ENCODE results near the gene GGTLC2.
"Not testable (repeated sequence)": the region's sequence is repeated elsewhere in the genome, so short reads cannot be mapped to it uniquely, and the experiment has no call there.

Gene GGTLC2

GRCh38 chr22:22644314-22644713, at the start of gene GGTLC2:
GGTLC2 (plus strand) TSS chr22:22644614; CDS start chr22:22646346, 1,732 bp downstream.
- not testable (repeated sequence) for DNase-seq

DNA sequence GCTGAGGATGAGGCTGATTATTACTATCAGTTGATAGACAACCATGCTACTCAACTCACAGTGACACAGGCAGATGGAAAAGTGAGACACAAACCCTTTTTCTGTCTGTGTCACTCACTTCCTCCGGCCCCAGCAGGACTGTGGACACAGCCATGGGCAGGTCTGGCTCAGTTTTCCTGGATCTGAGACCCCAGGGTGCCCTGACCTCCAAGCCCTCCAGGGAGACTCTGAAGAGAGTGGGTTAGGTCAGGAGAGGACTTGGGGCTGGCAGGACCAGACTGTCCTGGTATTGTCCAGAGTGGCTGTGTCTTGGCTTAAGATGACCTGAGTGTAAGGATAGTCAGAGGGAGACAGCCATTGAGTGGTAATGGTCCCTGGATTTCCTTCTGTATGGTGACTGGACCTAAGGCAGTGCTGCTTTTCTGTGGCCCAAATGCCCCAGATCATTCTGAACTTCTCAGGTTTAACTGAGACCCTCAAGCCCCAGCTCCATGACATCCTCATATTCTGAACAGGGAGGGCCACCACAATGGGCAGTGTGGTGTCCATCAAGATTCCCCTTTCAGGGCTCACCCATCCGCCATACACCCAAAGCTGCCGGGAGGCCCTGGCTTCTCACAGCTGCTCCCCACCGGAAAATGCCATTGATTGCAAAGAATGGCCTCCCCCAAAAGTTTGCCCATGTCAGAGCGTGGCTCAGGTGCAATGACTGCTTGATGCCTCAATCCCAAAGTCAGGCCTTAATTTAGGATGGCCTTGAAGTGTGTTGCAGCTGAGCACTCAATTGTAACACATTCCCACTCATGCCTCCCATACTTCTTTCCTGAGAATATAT, 49.2 kb upstream of the GGTLC2 start:
- DNase-seq: no peak

DNA sequence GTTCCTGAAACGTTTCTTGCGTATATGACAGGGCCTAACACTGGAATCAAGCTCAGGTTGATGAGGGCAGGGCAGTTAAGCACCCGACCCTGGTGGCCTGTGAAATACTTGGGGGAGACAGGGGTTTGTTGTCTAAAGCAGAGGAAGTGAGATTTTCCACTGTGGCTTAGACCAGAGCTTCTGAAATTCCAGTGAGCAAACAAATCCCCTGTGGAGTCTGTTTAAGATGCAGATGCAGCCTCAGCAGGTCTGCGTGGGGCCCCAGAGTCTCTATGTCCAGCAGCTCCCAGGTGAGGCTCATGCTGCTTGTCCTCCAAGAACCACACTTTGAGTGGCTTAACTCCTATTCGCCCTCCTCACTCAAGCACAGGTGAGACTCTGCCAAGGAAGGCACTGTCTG, 46.3 kb upstream of the GGTLC2 start:
- no peak for DNase-seq

- no peak for DNase-seq
Observed at GRCh38 chr22:22599248-22599647, 45.2 kb upstream of the GGTLC2 start.

DNA sequence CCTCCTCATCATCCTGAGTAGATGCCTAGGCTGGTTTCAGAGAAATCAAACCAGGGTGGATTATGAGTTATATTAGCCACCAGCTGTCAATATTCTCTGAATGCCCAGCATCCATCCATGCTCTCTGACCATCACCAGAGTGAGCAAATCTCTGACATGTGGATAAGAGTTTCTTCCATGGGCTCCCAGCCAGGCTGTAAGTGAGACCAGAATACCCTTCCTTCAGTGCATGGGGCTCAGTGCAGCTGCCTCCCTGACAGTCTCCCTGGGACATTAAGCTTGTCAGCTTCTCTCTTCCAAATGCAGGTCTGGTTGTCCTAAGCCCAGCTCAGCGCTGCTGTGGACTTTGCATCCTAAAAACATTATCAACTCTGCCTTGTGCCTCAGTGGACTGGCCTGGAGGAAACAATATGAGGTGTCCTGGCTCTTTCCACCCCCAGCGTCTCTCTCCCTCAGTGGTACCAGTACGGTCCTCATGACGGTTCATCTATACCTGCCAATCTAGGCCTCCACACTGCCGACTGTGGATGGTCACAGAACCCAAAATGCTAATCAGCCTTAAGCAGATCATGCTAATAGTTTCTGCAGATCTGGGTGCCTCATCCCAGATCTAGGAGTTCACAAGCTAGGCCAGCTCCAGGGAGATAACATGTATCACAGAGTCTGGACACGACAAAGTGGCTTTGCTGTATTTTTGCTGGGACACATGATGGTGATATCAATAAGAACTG, 43.7 kb upstream of the GGTLC2 start:
- no peak for DNase-seq

DNA sequence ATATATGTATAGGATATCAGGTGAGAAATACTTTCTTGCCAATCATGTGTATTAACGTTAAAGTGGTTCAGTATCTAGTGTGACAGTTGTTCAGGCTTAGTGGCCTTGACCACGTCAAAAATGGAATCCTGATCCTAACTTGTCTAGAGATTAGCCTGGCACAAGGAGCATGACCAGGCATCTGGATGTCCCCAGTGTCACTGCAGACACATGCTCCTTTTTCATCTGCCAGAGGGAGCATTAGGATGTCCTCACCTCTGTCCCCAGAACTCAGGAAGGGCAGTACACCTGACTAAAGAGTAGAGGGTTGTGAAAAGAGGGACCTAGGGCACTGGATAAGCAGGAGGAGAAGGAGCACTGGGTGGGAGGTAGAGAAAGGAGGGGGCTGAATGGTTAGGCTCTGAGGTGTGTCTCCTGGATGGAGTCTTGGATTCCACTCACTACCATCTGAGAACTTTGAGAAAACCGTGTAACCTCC, 40.9 kb upstream of the GGTLC2 start:
- no peak for DNase-seq

DNA sequence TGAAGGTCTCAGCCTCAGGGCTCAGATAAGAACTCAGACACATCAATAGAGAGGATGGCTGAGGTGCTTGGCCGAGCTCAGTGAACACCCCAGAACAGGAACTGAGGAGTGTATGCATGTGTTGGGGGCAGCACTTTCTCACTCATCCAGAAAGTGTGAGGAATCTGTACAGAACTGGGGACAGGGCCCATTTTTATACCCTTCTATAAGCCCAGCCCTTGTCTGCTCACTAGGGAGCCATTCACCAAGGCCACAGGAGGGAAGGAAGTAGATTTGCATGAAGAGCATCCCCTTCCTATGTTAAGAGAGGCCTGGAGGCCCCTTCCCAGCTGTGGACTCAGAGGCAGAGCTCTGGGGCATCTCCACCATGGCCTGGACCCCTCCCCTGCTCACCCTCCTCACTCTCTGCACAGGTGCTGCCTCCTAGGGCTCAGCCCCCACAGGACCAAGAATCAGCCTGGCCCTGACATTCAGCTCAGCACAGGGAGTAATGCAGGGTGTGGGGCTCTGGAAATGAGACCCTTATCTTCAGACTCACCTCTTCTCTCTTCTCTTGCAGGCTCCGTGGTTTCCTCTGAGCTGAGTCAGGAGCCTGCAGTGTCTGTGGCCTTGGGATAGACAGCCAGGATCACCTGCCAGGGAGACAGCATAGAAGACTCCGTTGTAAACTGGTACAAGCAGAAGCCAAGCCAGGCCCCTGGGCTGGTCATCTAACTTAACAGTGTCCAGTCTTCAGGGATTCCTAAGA, 39.9 kb upstream of the GGTLC2 start:
- DNase-seq: no peak

DNA sequence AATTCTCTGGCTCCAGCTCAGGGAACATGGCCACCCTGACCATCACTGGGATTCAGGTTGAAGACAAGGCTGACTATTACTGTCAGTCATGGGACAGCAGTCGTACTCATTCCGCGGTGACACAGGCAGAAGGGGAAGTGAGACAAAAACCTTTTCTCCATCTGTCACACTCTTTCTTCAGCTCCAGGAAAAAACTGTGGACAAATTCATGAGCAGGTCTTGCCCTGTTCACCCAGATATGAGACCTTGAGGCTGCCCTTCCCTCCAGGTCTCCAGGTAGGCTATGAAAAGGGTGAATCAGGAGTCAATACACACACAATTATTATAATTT, 39.4 kb upstream of the GGTLC2 start:
- DNase-seq: no peak

DNA sequence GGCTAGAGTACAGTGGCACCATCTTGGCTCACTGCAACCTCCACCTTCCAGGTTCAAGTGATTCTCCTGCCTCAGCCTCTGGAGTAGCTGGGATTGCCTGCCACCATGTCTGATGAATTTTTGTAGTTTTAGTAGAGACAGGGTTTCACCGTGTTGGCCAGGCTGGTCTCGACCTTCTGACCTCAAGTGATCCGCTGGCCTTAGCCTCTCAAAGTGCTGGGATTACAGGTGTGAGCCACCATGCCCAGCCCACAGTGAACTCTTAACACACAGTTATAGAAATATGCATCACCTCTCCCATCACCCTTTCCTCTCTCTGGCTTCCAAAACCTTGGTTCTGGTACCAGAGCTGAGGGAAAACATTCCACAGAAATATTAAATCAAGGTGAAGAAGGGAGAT, 36.4 kb upstream of the GGTLC2 start:
- DNase-seq: not testable (repeated sequence)

GRCh38 chr22:22609291-22609690, 35.1 kb upstream of the GGTLC2 start:
- DNase-seq: no peak

DNA sequence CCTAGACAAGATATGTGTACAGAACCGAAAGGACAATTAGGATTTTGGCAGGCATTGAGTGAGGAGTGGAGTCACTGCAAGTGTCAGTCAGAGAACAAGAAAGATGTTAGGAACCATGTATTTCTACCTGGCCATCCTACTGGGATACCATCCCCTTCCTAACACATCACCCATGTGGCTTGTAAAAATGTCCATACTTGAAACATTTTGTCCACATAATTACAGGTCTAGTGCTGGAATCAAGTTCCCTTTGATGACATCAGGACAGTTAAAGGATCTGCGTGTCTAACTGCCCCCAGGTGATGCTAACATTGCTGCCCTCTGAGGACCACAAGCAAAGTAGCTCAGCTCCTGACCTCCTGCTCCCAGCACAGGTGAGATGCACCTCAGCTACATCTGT, 31.9 kb upstream of the GGTLC2 start:
- no peak for DNase-seq

DNA sequence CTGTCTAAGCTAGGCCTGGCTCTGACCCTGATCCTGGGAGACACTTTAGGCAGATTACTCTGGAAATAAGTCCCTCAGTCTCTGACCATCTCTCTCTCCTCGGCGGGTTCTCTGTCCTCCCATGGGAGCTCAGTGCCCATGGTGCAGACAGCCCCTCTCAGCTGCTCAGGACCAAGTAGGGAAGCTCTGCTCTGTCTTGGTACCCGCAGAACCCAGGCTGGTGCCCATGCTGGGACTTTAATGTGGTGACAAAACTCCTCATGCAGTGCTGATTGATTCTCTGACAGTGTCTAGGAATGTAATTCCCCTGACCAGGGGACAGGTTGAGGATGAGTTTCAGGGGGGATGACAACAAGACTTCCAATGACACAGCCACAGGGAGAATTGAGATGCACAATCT, 30.3 kb upstream of the GGTLC2 start:
- no peak for DNase-seq

- DNase-seq: no peak
Observed at GRCh38 chr22:22616636-22617035, 27.8 kb upstream of the GGTLC2 start.

DNA sequence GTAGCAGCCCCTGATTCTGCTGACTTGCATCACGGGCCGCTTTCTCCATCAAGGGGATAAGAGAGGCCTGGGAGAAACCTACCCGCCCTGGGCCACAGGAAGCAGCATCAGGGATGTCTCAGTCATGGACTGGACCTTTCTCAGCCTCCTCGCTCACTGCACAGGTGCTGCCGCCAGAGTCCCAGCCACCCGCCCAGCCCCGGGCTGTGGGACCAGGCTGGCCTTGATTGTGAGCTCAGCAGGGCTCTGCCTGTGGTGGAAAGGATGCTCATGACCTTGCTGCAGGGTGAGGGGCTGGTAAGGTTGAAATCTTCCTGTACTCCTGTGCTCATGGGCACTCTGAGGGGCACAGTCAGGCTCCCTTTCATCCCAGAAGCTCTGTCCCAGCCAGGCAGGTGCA, 26.0 kb upstream of the GGTLC2 start:
- DNase-seq: no peak

DNA sequence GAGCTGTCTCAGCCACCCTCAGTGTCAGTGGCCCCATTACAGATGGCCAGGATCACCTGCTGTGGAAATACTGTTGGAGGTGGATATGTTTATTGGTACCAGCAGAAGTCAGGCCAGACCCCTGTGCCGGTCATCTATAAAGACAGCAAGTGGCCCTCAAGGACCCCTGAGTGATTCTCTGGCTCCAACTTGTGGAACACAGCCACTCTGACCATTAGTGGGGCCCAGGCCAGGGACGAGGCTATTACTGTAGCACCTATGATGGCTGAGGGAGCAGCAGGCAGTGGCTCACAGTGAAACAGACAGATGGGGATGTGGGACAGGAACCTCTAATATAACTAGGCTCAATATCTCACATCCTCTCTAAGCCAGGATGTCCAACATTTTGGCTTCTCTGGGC, 25.5 kb upstream of the GGTLC2 start:
- DNase-seq: no peak

DNA sequence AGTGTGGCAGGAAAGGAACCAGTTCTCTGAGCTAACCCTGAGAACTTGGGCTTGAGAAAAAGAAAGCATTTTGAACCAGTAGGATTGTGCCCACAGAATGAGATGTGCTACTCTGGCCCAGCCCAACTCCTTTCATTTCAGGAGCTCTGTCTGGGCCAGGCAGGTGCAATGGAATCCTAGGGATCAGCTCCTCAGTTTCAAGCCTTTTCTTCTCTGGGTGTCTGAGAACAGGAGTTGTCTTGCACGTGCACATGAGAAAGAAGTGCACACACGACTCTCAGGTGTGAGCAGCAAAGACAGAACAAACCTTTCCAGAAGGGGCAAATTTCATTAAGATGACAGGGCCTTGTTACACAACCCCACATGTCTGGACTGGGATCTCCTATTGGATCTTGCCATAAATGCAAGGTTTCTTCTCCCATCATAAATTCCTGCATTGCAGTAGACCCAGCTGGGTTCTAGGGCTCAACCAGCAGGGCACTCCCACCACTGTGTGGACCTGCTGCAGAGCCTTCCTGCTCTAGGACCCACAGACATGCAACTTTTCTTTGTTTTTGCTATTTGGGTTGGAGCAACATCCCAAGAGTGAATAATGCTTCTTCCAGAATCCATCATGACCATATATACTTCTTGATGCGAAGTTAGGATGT, 24.5 kb upstream of the GGTLC2 start:
- no peak for DNase-seq

GRCh38 chr22:22628546-22629495, 15.6 kb upstream of the GGTLC2 start:
- DNase-seq: not testable (repeated sequence)

DNA sequence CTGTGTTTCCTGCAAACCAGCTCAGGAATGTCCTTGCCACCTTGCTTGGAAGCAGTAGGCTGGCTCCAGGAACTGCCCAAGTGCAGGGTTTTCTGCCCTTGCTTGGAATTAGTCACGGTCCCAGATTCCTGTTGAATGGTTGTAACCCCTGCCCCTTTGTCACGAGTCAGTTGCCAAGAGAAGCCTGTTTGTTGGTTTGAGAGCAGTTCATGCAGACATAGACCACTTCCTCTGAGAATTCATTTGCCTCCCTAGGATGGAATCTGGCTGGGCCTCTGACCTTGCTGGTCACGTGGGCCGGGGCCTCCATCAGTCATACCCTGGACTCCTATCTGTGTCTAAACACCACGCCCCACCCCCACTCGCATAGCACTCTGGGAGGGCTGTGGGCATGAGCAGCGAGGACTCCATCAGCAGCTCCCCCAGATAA, 13.2 kb upstream of the GGTLC2 start:
- DNase-seq: not testable (repeated sequence)

DNA sequence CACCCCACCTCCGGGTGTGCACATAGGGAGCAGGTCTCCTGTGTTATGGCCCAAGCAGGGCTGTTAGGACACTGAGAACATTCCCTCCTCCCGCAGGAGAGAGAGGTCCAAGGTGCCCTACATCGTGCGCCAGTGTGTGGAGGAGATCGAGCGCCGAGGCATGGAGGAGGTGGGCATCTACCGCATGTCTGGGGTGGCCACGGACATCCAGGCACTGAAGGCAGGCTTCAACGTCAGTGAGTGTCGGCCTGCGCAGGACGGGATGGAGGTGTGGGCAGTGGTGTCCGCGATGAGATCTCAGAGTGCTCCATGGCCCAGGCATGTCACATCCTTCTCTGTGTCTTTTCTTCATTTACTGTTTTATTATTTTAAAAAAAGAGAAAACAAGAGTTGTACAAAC, 12.2 kb upstream of the GGTLC2 start:
- not testable (repeated sequence) for DNase-seq

DNA sequence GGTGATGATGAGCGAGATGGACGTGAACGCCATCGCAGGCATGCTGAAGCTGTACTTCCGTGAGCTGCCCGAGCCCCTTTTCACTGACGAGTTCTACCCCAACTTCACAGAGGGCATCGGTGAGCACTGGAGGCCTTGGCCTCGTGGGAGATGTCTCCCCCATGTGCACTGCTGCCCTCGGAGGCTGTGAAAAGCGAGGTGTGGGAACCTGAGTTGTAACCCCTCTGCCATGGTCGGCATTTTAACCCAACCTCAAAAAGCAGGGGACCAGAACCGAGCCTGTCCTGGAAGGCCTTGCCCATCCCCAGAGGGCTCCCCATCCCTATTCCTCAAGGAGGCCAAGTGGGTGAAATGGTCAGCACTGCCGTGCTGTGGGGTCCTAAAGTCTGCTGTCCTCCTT, 10.9 kb upstream of the GGTLC2 start:
- DNase-seq: not testable (repeated sequence)

DNA sequence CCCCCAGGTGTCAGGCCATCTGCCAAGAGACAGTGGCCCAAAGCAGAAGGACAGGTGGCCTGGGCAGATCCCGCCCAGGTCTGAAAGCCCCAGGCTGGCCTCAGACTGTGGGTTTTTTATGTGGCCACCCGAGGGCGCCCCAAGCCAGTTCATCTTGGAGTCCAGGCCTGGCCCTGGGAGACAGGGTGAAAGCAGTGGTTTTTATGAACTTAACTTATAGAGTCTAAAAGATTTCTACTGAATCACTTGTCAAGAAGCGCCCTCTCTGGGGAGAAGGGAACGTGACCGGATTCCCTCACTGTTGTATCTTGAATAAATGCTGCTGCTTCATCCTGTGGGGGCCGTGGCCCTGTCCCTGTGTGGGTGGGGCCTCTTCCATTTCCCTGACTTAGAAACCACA, 8.2 kb upstream of the GGTLC2 start:
- DNase-seq: not testable (repeated sequence)

GRCh38 chr22:22638313-22638712, 6.1 kb upstream of the GGTLC2 start:
- not testable (repeated sequence) for DNase-seq
